ENCODE results near the gene SERPINA9.

Gene SERPINA9

DNA sequence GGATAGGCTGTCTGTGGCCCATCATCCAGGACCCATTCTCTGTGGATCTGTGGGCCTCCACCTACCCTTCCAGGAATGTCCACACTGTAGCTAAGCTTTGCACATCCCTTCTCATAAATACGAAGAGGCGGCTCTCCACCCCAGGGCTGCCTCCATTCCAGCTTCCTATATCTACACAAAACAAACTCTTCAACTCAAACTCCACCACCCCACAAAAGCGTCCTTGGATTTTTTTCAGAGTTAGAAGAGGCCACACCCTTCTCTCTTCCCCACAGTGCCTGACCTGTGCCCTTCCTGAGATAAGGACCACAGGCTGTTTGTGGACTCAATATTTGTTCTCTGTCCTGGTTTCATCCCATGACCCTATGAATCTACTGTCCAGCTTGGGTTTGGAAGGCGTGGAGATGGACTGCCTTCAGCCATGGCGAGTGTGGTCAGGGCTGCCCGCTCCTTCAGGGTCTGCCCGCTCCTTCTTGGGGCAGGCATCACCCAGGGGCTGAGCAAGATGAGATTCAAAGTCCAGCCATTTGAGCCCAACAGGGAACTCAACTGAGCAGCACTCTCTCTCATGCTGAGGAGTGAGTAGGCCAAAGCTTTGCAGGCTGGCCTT, 46.2 kb upstream of the SERPINA9 start:
- no peak for TF ChIP-seq ZFP30 (CRISPR knock-in tag; IDR thresholded peaks at IDR 0.05)
- TF ChIP-seq POU6F1 (CRISPR knock-in tag; IDR thresholded peaks at IDR 0.05; ENCODE audit: borderline replicate concordance, low read depth) = no peak
- ATAC-seq = no peak

DNA sequence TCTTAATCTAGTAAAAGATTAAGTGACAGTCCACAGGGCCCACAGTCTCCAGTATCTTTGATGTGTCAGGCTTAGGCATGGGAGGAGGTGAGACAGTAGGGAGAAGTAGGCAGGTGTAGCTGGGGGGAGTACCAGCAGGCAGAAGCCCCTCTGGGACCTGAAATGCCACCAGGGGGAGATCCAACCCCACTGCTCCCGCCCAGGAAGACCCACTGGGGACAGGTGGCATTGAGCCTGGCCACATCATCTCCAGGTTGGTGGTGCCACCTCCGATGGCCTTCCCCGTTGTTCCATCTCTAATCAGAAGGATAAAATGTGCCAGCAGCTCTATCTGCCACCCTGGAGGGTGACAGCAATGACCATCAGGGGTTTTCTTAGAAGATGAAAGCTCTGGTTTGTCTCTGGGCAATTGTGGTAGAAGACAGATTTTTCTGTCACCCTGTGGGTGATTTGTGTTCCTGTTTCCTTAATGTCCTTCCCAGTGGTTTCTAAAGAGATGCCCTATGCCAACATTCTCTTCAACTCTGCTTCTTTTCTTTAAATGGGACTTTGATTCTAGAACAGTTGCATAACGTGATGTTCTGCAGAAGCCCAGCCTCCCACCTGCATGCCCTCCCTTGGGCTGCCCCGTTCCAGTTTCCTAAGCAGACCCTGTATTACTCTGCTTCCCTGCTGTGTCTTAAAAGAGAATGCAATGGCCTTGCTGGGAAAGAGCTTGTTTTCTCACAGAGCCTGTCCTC, 45.5 kb upstream of the SERPINA9 start:
- TF ChIP-seq ZNF70 (CRISPR knock-in tag; IDR thresholded peaks at IDR 0.05) = no peak
- TF ChIP-seq ZC3H10 (CRISPR knock-in tag; IDR thresholded peaks at IDR 0.05) = no peak
- no peak for TF ChIP-seq BACH2 (CRISPR knock-in tag; IDR thresholded peaks at IDR 0.05; ENCODE audit: borderline replicate concordance)

DNA sequence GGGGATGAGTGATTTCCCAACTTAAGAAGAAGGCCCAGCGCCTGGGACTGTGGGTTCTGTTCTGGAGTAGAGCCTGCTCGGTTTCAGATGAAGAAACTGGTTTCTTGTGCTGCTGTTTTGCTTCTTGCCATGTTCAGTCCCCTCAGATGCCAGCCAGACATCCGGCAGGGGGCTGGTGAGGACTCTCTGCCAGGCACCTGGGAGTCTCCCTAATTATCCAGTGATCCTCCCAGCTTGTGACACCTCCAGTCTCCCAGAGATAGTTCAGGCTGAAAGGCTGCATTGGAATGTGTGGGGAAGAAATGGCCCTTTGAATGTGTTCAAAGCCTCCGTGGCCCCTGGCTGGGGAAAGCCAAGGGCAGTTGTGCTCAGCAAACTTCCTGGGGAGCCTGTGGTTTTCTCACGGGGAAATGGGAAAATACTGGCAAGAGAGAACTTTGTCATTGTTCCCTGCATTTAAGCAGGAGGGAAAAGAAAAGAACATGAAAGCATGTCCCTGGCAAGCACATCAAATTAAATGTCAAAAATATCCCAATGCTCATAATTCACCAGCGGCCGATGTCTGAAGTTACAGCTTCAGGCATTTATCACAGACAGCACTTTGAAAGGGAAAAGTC, 41.8 kb upstream of the SERPINA9 start:
- TF ChIP-seq POU6F1 (CRISPR knock-in tag; IDR thresholded peaks at IDR 0.05; ENCODE audit: borderline replicate concordance, low read depth) (no peak), RARB (CRISPR knock-in tag; IDR thresholded peaks at IDR 0.05) (no peak), GLIS3 (CRISPR knock-in tag; IDR thresholded peaks at IDR 0.05) (no peak), PPARA (CRISPR knock-in tag; IDR thresholded peaks at IDR 0.05; ENCODE audit: borderline replicate concordance) (no peak), CREB5 (CRISPR knock-in tag; IDR thresholded peaks at IDR 0.05; ENCODE audit: low read depth) (no peak), TCF4 (CRISPR knock-in tag; IDR thresholded peaks at IDR 0.05; ENCODE audit: borderline replicate concordance) (no peak), BACH2 (CRISPR knock-in tag; IDR thresholded peaks at IDR 0.05; ENCODE audit: borderline replicate concordance) (no peak), ZC3H10 (CRISPR knock-in tag; IDR thresholded peaks at IDR 0.05) (no peak), ZNF70 (CRISPR knock-in tag; IDR thresholded peaks at IDR 0.05) (no peak), CSDC2 (CRISPR knock-in tag; IDR thresholded peaks at IDR 0.05) (no peak)

More for the DNA sequence above, 45.5 kb upstream of the SERPINA9 start:
- no peak for ATAC-seq

GRCh38 chr14:94517248-94517640, 41.2 kb upstream of the SERPINA9 start:
- TF ChIP-seq ARNTL (CRISPR knock-in tag; IDR thresholded peaks at IDR 0.05; ENCODE audit: borderline replicate concordance, low read depth) (no peak), ZNF8 (CRISPR knock-in tag; IDR thresholded peaks at IDR 0.05) (no peak), TSHZ2 (CRISPR knock-in tag; IDR thresholded peaks at IDR 0.05) (no peak), ISL1 (CRISPR knock-in tag; IDR thresholded peaks at IDR 0.05) (no peak), PPARA (CRISPR knock-in tag; IDR thresholded peaks at IDR 0.05; ENCODE audit: borderline replicate concordance) (no peak), TOX (CRISPR knock-in tag; IDR thresholded peaks at IDR 0.05; ENCODE audit: borderline replicate concordance) (no peak), OSR1 (CRISPR knock-in tag; IDR thresholded peaks at IDR 0.05) (no peak)
- ATAC-seq = no peak

More for the DNA sequence above, 41.8 kb upstream of the SERPINA9 start:
- no peak for ATAC-seq

GRCh38 chr14:94515856-94516255, 39.9 kb upstream of the SERPINA9 start:
- ATAC-seq = no peak
- TF ChIP-seq TSHZ2 (CRISPR knock-in tag; IDR thresholded peaks at IDR 0.05) (no peak), ESRRG (CRISPR knock-in tag; IDR thresholded peaks at IDR 0.05) (no peak), ZNF70 (CRISPR knock-in tag; IDR thresholded peaks at IDR 0.05) (no peak), ISL1 (CRISPR knock-in tag; IDR thresholded peaks at IDR 0.05) (no peak), CSDC2 (CRISPR knock-in tag; IDR thresholded peaks at IDR 0.05) (no peak), OSR1 (CRISPR knock-in tag; IDR thresholded peaks at IDR 0.05) (no peak), CSRNP3 (CRISPR knock-in tag; IDR thresholded peaks at IDR 0.05) (no peak), ZFP3 (CRISPR knock-in tag; IDR thresholded peaks at IDR 0.05) (no peak)
